ENCODE data around the gene C1GALT1C1L. TPM values are rescaled to one million over a fixed set of nuclear protein-coding genes. Genes with fewer than 3 reads are reported as not detected.

The C1GALT1C1L gene
- polyA plus RNA-seq, 2 of the 4 experiments (the other 2 are of a cell fraction) = 2.1 to 5.9 TPM

- TF ChIP-seq TFCP2L1 (CRISPR knock-in tag; IDR thresholded peaks at IDR 0.05) (no peak), EP300 (IDR thresholded peaks at IDR 0.05) (no peak)
These were observed 31.9 kb upstream of the C1GALT1C1L start (continued) for GRCh38 chr2:43708178-43708577.

- H3K4me2 ChIP-seq = 0 out of 3 replicates have a peak overlapping the region, but pooled peaks have one; percentile 22
These were observed 31.2 kb upstream of the C1GALT1C1L start for GRCh38 chr2:43707255-43708015.

GRCh38 chr2:43701111-43701510 is 24.9 kb upstream of the C1GALT1C1L start:
- POLR2A ChIA-PET = no interaction called here
- TF ChIP-seq EP300 (IDR thresholded peaks at IDR 0.05) = no peak
- no peak for TF ChIP-seq ZSCAN20 (CRISPR knock-in tag; IDR thresholded peaks at IDR 0.05)
- TF ChIP-seq MAX (IDR thresholded peaks at IDR 0.05) = no peak
- no peak for TF ChIP-seq JUNB (IDR thresholded peaks at IDR 0.05)
- no peak for TF ChIP-seq ZC3H11A (IDR thresholded peaks at IDR 0.05)
- TF ChIP-seq ATOH8 (CRISPR knock-in tag; IDR thresholded peaks at IDR 0.05; ENCODE audit: low read depth) = no peak
- TF ChIP-seq RARB (CRISPR knock-in tag; IDR thresholded peaks at IDR 0.05) = no peak
- TF ChIP-seq KDM1A (IDR thresholded peaks at IDR 0.05; ENCODE audit: low read depth) = no peak
- TF ChIP-seq PHF8 (IDR thresholded peaks at IDR 0.05; ENCODE audit: borderline replicate concordance, low read depth) = no peak
- no peak for TF ChIP-seq HDAC2 (IDR thresholded peaks at IDR 0.05)
- TF ChIP-seq RFX5 (IDR thresholded peaks at IDR 0.05) = no peak
- no peak for TF ChIP-seq BHLHE40 (IDR thresholded peaks at IDR 0.05; ENCODE audit: low read depth, low read length)
- TF ChIP-seq CBX2 (IDR thresholded peaks at IDR 0.05; ENCODE audit: borderline replicate concordance, low read depth) = no peak
- no peak for TF ChIP-seq POLR2A (IDR thresholded peaks at IDR 0.05; ENCODE audit: low read length)
- TF ChIP-seq HOXA7 (CRISPR knock-in tag; IDR thresholded peaks at IDR 0.05) = no peak
- TF ChIP-seq MAFK (IDR thresholded peaks at IDR 0.05; ENCODE audit: partially characterized antibody) = no peak
- no peak for TF ChIP-seq FOSB (CRISPR knock-in tag; IDR thresholded peaks at IDR 0.05)
- no peak for TF ChIP-seq EHMT2 (IDR thresholded peaks at IDR 0.05; ENCODE audit: low read depth)
- no peak for TF ChIP-seq USF2 (IDR thresholded peaks at IDR 0.05)
- TF ChIP-seq FOXS1 (CRISPR knock-in tag; IDR thresholded peaks at IDR 0.05) = no peak
- Histone ChIP-seq H3K27ac (no peak overlapping the region), H3K4me3 (no peak overlapping the region), H3K4me2 (no peak overlapping the region), H3K4me1 (no peaks in the 10 kb centered on the region), H3K9me3 (no peaks in the 10 kb centered on the region)
- FAIRE-seq = no peak
- no peak for ATAC-seq
- CTCF ChIA-PET = interaction anchor here (0.7 to 1.9 kb wide), 2 partner anchors 75 to 96 kb away, joined by 4 to 6 read pairs; no protein-coding TSS in a partner anchor
- no peak for DNase-seq (ENCODE audit: low read depth in 1 of 2, low spot score in 1 of 2)

More at GRCh38 chr2:43707255-43708015, 31.2 kb upstream of the C1GALT1C1L start:
- ATAC-seq = peak; percentile 76 to 82; a peak in 5 of 6 replicates
- FAIRE-seq = no peak
- POLR2A ChIA-PET = no interaction called here
- no peak overlapping the region for H3K27ac ChIP-seq
- WGBS (ENCODE audit: missing lambda C conversion rate) = 68% methylated on average over 7 of the region's 7 CpGs
- peaks cover 6% of the 10 kb centered on the region; the same call in 2 of the 3 replicates for H3K4me1 ChIP-seq
- TF ChIP-seq CHD2 (IDR thresholded peaks at IDR 0.05; ENCODE audit: low read length, partially characterized antibody) = no peak
- no peak for TF ChIP-seq FOSL2 (IDR thresholded peaks at IDR 0.05)
- peak; percentile 47 for TF ChIP-seq FOSL2 (CRISPR knock-in tag; IDR thresholded peaks at IDR 0.05)
- H3K9me3 ChIP-seq = no peaks in the 10 kb centered on the region
- peak; percentile 27 to 37 for DNase-seq (ENCODE audit: low read depth in 1 of 2, low spot score in 1 of 2)
- CTCF ChIA-PET = interaction anchor here (1.0 to 1.4 kb wide), 3 partner anchors 12 to 102 kb away, joined by 3 to 6 read pairs (median 3); no protein-coding TSS in a partner anchor
- H3K4me3 ChIP-seq = no peak overlapping the region
